ENCODE data around the gene TRIM65. TPM values are rescaled to one million over a fixed set of nuclear protein-coding genes. Genes with fewer than 3 reads are reported as not detected.

Gene TRIM65
- total and polyA plus RNA-seq, 2 of the 13 experiments (the other 11 are each of a cell fraction or from before 2014, with no cell fraction given) = 10.3 to 22.4 TPM

DNA sequence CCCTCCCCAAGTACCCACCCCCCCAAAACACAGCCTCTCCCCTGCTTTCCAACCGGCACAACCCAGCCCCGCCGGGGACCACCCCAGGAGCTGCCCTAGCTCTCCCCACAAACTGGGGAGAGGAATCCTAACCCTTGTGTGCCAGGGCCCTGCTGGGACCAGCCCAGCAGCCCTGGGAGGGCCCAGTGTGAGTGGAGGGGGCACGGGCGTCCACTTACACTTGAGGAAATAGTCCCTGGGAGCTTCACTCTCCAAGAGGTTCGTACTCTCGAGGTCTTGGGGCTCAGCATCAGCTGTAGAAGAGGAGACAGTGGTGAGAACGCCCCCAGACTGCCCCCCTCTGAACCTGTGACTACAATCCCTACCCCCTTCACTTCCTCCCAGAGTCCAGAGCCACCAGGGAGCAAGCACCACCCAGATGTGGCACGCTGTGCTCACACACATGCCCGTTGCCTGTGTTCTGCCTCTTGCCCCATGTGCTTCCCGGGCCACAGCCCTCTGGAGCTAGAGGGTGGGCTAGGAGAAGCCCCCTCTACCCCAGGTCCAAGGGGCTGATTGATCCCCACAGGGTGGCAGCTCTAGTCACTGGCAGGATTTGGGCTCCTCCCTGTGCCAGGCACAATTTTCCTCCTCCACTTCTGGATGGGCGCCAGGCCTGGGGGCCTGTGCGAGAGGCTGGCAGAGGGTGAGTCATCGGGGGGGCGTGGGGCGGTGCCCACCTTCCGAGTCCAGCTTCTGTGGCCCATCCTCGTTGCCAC, 21.4 kb downstream of the TRIM65 start (continued):
- no peak for TF ChIP-seq ATF6 (CRISPR knock-in tag; conservative IDR thresholded peaks at IDR 0.05)
- TF ChIP-seq TGIF2 (CRISPR knock-in tag; IDR thresholded peaks at IDR 0.05) = no peak
- no peak for TF ChIP-seq SETDB1 (CRISPR knock-in tag; IDR thresholded peaks at IDR 0.05; ENCODE audit: borderline replicate concordance)
- no peak for TF ChIP-seq TRIM24 (CRISPR knock-in tag; IDR thresholded peaks at IDR 0.05)
- TF ChIP-seq GFI1 (CRISPR knock-in tag; IDR thresholded peaks at IDR 0.05; ENCODE audit: borderline replicate concordance) = no peak
- TF ChIP-seq NFIB (CRISPR knock-in tag; IDR thresholded peaks at IDR 0.05; ENCODE audit: borderline replicate concordance) = no peak
- TF ChIP-seq HDAC6 (IDR thresholded peaks at IDR 0.05; ENCODE audit: low read depth, low read length) = no peak
- no peak for TF ChIP-seq AKNA (CRISPR knock-in tag; IDR thresholded peaks at IDR 0.05; ENCODE audit: borderline replicate concordance)
- no peak for TF ChIP-seq ZNF337 (CRISPR knock-in tag; IDR thresholded peaks at IDR 0.05; ENCODE audit: borderline replicate concordance, low read depth)
- 0 out of 2 replicates have a peak, but pooled peaks have one; percentile 13 for TF ChIP-seq RELA (CRISPR knock-in tag; IDR thresholded peaks at IDR 0.05)
- TF ChIP-seq, protein P1, sequence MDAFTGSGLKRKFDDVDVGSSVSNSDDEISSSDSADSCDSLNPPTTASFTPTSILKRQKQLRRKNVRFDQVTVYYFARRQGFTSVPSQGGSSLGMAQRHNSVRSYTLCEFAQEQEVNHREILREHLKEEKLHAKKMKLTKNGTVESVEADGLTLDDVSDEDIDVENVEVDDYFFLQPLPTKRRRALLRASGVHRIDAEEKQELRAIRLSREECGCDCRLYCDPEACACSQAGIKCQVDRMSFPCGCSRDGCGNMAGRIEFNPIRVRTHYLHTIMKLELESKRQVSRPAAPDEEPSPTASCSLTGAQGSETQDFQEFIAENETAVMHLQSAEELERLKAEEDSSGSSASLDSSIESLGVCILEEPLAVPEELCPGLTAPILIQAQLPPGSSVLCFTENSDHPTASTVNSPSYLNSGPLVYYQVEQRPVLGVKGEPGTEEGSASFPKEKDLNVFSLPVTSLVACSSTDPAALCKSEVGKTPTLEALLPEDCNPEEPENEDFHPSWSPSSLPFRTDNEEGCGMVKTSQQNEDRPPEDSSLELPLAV (CRISPR knock-in tag; conservative IDR thresholded peaks at IDR 0.05; ENCODE audit: low read depth) = no peak
- TF ChIP-seq THAP11 (CRISPR knock-in tag; IDR thresholded peaks at IDR 0.05) = no peak
- TF ChIP-seq KDM1A (CRISPR knock-in tag; IDR thresholded peaks at IDR 0.05) = no peak
- no peak for TF ChIP-seq ZNF841 (CRISPR knock-in tag; IDR thresholded peaks at IDR 0.05; ENCODE audit: borderline replicate concordance)
- TF ChIP-seq FOSL1 (CRISPR knock-in tag; IDR thresholded peaks at IDR 0.05; ENCODE audit: borderline replicate concordance) = 0 out of 2 replicates have a peak, but pooled peaks have one; percentile 5
- TF ChIP-seq SSRP1 (CRISPR knock-in tag; IDR thresholded peaks at IDR 0.05) = peak; percentile 70
- TF ChIP-seq RBM22 (optimal IDR thresholded peaks at IDR 0.05; ENCODE audit: low read length) = peak; percentile 70
- TF ChIP-seq ZNF75D (CRISPR knock-in tag; IDR thresholded peaks at IDR 0.05; ENCODE audit: borderline replicate concordance) = no peak
- no peak for TF ChIP-seq ZNF468 (CRISPR knock-in tag; IDR thresholded peaks at IDR 0.05)
- TF ChIP-seq GATAD1 (CRISPR knock-in tag; IDR thresholded peaks at IDR 0.05) = no peak
- TF ChIP-seq ZNF572 (CRISPR knock-in tag; IDR thresholded peaks at IDR 0.05) = peak; percentile 54; the same call in 1 of the 2 replicates
- TF ChIP-seq PAF1 (CRISPR knock-in tag; IDR thresholded peaks at IDR 0.05) = peak; percentile 26
- no peak for TF ChIP-seq EHMT2 (IDR thresholded peaks at IDR 0.05; ENCODE audit: borderline replicate concordance, low read depth, low read length)

Data from HepG2 (cell line).